CD14-positive monocyte (primary cell): Measurements from ENCODE around the gene TASOR. TPM values are rescaled to one million over a fixed set of nuclear protein-coding genes. Genes with fewer than 3 reads are reported as not detected.
"Not testable (repeated sequence)": the region's sequence is repeated elsewhere in the genome, so short reads cannot be mapped to it uniquely, and the experiment has no call there.

Experiments used
- DNase-seq, 3 donors: peaks; one replicate each; pipeline ENCODE4 v3.0.0-alpha.2; 2011 to 2022
- H2AFZ ChIP-seq: 2 replicates; pipeline ENCODE4 v1.6.0; 2012; ENCODE audit warnings: mild to moderate bottlenecking, low read depth, low read length, inconsistent platforms; ENCODE audit not compliant: insufficient read depth, poor library complexity, severe bottlenecking
- H3K27ac ChIP-seq, 2 donors: 1 replicate in 1 of 2; 2 replicates in 1 of 2; pipeline ENCODE4 v1.5.1; 2012 to 2013; ENCODE audit warnings: low read length in 2 of 2, control low read depth in 1 of 2, inconsistent platforms in 1 of 2, low read depth in 1 of 2, mild to moderate bottlenecking in 1 of 2
- H3K27me3 ChIP-seq, 2 donors: one replicate each; pipeline versions ENCODE4 v1.6.0 to v1.6.1; 2011 to 2013; ENCODE audit warnings: low read length in 2 of 2; ENCODE audit not compliant: control insufficient read depth in 2 of 2, insufficient read depth in 2 of 2
- H3K36me3 ChIP-seq, 2 donors: replicated peaks in 1 of 2; 1 replicate in 1 of 2; 2 replicates in 1 of 2; pipeline versions ENCODE4 v1.5.1 to v1.6.1; 2012 to 2013; ENCODE audit warnings: low read length in 2 of 2, control low read depth in 1 of 2, inconsistent platforms in 1 of 2, mild to moderate bottlenecking in 1 of 2; ENCODE audit not compliant: insufficient read depth in 2 of 2, control insufficient read depth in 1 of 2
- H3K4me1 ChIP-seq, 2 donors: 1 replicate in 1 of 2; 2 replicates in 1 of 2; pipeline versions ENCODE4 v1.5.1 to v1.6.1; 2012 to 2013; ENCODE audit warnings: low read length in 2 of 2, control low read depth in 1 of 2, inconsistent platforms in 1 of 2, mild to moderate bottlenecking in 1 of 2, moderate library complexity in 1 of 2; ENCODE audit not compliant: insufficient read depth in 2 of 2, control insufficient read depth in 1 of 2
- H3K4me2 ChIP-seq: replicated peaks from 2 replicates; pipeline ENCODE3; 2012; ENCODE audit warnings: low read length, moderate library complexity, mild to moderate bottlenecking; ENCODE audit not compliant: poor library complexity, severe bottlenecking; ENCODE audit errors: extremely low read depth
- H3K4me3 ChIP-seq, 3 experiments: fragments of 200-600 bp in 1 of 3; sonication (generic) in 1 of 3; replicated peaks in 1 of 3; 1 replicate in 2 of 3; 2 replicates in 1 of 3; pipeline ENCODE4 v1.5.1; 2011 to 2013; ENCODE audit warnings: low read length in 3 of 3, mild to moderate bottlenecking in 3 of 3, control low read depth in 2 of 3, low read depth in 2 of 3, inconsistent platforms in 1 of 3, moderate library complexity in 1 of 3
- H3K79me2 ChIP-seq: 2 replicates; pipeline ENCODE4 v1.6.0; 2012; ENCODE audit warnings: mild to moderate bottlenecking, control low read depth, inconsistent platforms, low read length, moderate library complexity; ENCODE audit not compliant: insufficient read depth
- H3K9ac ChIP-seq: 2 replicates; pipeline ENCODE4 v1.6.0; 2017; ENCODE audit warnings: low read length, mild to moderate bottlenecking; ENCODE audit not compliant: insufficient read depth, poor library complexity, severe bottlenecking
- H3K9me3 ChIP-seq, 2 donors: replicated peaks in 1 of 2; 1 replicate in 1 of 2; 2 replicates in 1 of 2; pipeline versions ENCODE4 v1.5.1 to v1.6.1; 2012 to 2013; ENCODE audit warnings: low read length in 2 of 2, control low read depth in 1 of 2; ENCODE audit not compliant: control insufficient read depth in 1 of 2, insufficient read depth in 1 of 2
- H4K20me1 ChIP-seq: 2 replicates; pipeline ENCODE4 v1.6.0; 2012; ENCODE audit warnings: mild to moderate bottlenecking, low read length, control low read depth, moderate library complexity; ENCODE audit not compliant: insufficient read depth
- H3K27ac Mint-ChIP-seq, 7 donors: one replicate each; pipeline ENCODE4 v1.8.0; 2020; ENCODE audit warnings: mild to moderate bottlenecking in 7 of 7, mixed read lengths in 7 of 7, moderate library complexity in 6 of 7, inconsistent platforms in 2 of 7
- H3K27me3 Mint-ChIP-seq, 3 donors: one replicate each; pipeline ENCODE4 v1.8.0; 2021 to 2022; ENCODE audit warnings: low read depth in 3 of 3, mild to moderate bottlenecking in 3 of 3, mixed read lengths in 3 of 3, moderate library complexity in 3 of 3, inconsistent platforms in 1 of 3
- H3K36me3 Mint-ChIP-seq, 2 donors: one replicate each; pipeline ENCODE4 v1.8.0; 2020; ENCODE audit warnings: mixed read lengths in 2 of 2, inconsistent platforms in 1 of 2, mild to moderate bottlenecking in 1 of 2
- H3K4me1 Mint-ChIP-seq: one replicate; pipeline ENCODE4 v1.8.0; 2020; ENCODE audit warnings: mild to moderate bottlenecking, mixed read lengths
- H3K4me3 Mint-ChIP-seq, 2 donors: one replicate each; pipeline ENCODE4 v1.8.0; 2020; ENCODE audit warnings: mild to moderate bottlenecking in 2 of 2, mixed read lengths in 2 of 2, moderate library complexity in 1 of 2
- H3K9me3 Mint-ChIP-seq, 7 donors: one replicate each; pipeline ENCODE4 v1.8.0; 2020 to 2022; ENCODE audit warnings: mixed read lengths in 7 of 7, mild to moderate bottlenecking in 6 of 7, moderate library complexity in 6 of 7, inconsistent platforms in 2 of 7
- WGBS: methylation state at CpG from one replicate; pipeline ENCODE4 v1.1.5; 2013; ENCODE audit warnings: missing lambda C conversion rate; ENCODE audit not compliant: insufficient coverage; 5-methylcytosine and 5-hydroxymethylcytosine counted together
- intact Hi-C, 2 donors: fragments of 100-400 bp; cut with micrococcal nuclease; formaldehyde crosslinking; loops; one replicate each; pipeline versions ENCODE4 v1.15.0 to v1.15.1; 2023
- polyA plus RNA-seq, 3 donors: library from polyadenylated mRNA; depleted of rRNA in 1 of 3; unstranded in 2 of 3; stranded (reverse) in 1 of 3; fragments of 300-500 nt in 2 of 3; fragments of >200 nt in 1 of 3; fragmentation: Illumina TruSeq in 2 of 3; gene quantifications; 1 replicate in 2 of 3; 2 replicates in 1 of 3; pipeline ENCODE4 v1.2.3, GENCODE V29; 2012 to 2021
- TF ChIP-seq, protein P1 (sequence below): fragments of 200-600 bp; IDR thresholded peaks from one replicate; pipeline ENCODE4 v1.8.0; 2022; ENCODE audit warnings: antibody characterized with exemption, mild to moderate bottlenecking

The TASOR gene
- polyA plus RNA-seq, 3 donors = 10.8 to 27.4 (median 18.6) TPM

DNA sequence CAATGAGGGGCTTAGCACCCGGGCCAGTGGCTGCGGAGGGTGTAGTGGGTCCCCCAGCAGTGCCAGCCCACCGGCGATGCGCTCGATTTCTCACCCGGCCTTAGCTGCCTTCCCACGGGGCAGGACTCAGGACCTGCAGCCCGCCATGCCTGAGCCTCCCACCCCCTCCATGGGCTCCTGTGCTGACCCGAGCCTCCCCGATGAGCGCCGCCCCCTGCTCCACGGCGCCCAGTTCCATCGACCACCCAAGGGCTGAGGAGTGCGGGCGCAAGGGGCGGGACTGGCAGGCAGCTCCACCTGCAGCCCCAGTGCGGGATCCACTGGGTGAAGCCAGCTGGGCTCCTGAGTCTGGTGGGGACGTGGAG lies 8.9 kb upstream of the TASOR start:
- intact Hi-C loops, H3K36me3 Mint-ChIP-seq, H3K27ac ChIP-seq, DNase-seq, H4K20me1 ChIP-seq, H3K79me2 ChIP-seq, H3K36me3 ChIP-seq, H3K9me3 ChIP-seq, H3K4me3 ChIP-seq, H3K27me3 Mint-ChIP-seq, H3K27me3 ChIP-seq, H3K4me3 Mint-ChIP-seq, H3K4me2 ChIP-seq, H2AFZ ChIP-seq, H3K27ac Mint-ChIP-seq, H3K9ac ChIP-seq, H3K9me3 Mint-ChIP-seq: not testable (repeated sequence)
- H3K4me1 ChIP-seq = peaks cover 36 to 44% of the 10 kb centered on the region in 2 donors
- WGBS = 100% methylated on average over 4 of the region's 21 CpGs
- H3K4me1 Mint-ChIP-seq = peaks cover 43% of the 10 kb centered on the region

DNA sequence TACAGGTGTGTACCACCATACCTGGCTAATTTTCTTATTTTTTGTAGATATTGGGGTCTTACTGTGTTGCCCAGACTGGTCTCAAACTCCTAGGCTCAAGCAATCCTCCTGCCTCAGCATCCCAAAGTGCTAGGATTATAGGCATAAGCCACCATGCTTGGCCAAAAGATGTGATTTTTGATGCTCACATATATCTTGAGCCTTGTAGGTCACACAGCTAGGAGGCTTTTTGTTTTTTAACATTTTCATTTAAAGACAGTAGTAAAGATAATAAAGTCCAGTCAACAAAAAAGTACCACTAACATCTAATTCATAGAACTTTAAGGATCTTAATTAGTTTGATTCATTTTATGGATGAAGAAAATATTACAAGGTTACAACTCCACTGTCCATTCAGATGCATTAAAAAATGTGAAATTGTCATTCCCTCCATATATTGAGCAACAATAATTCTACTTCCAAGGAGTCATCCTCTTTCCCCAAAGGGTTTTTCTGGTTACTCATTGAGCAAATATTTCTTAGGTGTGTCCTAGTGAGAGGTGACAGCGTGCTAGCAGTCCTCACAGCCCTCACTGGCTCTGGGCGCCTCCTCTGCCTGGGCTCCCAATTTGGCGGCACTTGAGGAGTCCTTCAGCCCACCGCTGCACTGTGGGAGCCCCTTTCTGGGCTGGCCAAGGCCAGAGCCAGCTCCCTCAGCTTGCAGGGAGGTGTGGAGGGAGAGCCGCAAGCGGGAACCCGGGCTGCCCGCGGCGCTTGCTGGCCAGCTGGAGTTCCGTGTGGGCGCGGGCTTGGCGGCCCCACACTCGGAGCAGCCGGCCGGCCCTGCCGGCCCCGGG lies 8.3 kb upstream of the TASOR start:
- H3K27ac Mint-ChIP-seq = no peak overlapping the region
- peaks cover 0 to 2% (median 2%) of the 10 kb centered on the region in 3 donors for H3K27me3 Mint-ChIP-seq
- no peak overlapping the region for H3K9ac ChIP-seq
- no peaks in the 10 kb centered on the region for H3K27me3 ChIP-seq
- DNase-seq = no peak
- no peaks in the 10 kb centered on the region for H3K36me3 ChIP-seq
- no peak overlapping the region for H3K4me3 Mint-ChIP-seq
- no peak overlapping the region for H2AFZ ChIP-seq
- H3K79me2 ChIP-seq = no peaks in the 10 kb centered on the region
- peaks cover 40% of the 10 kb centered on the region for H3K4me1 Mint-ChIP-seq
- no peaks in the 10 kb centered on the region for H3K36me3 Mint-ChIP-seq
- H4K20me1 ChIP-seq = no peaks in the 10 kb centered on the region
- TF ChIP-seq, protein P1, sequence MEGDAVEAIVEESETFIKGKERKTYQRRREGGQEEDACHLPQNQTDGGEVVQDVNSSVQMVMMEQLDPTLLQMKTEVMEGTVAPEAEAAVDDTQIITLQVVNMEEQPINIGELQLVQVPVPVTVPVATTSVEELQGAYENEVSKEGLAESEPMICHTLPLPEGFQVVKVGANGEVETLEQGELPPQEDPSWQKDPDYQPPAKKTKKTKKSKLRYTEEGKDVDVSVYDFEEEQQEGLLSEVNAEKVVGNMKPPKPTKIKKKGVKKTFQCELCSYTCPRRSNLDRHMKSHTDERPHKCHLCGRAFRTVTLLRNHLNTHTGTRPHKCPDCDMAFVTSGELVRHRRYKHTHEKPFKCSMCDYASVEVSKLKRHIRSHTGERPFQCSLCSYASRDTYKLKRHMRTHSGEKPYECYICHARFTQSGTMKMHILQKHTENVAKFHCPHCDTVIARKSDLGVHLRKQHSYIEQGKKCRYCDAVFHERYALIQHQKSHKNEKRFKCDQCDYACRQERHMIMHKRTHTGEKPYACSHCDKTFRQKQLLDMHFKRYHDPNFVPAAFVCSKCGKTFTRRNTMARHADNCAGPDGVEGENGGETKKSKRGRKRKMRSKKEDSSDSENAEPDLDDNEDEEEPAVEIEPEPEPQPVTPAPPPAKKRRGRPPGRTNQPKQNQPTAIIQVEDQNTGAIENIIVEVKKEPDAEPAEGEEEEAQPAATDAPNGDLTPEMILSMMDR = no peak
- over 99% methylated on average over 15 of the region's 19 CpGs for WGBS
- H3K4me3 ChIP-seq = no peak overlapping the region
- no peak overlapping the region for H3K27ac ChIP-seq
- H3K4me2 ChIP-seq = no peak overlapping the region
- H3K9me3 Mint-ChIP-seq = peaks cover 0 to 2% (median 0%) of the 10 kb centered on the region in 7 donors
- intact Hi-C loops = no loop called here
- H3K9me3 ChIP-seq = no peaks in the 10 kb centered on the region
- peaks cover 36 to 44% of the 10 kb centered on the region in 2 donors for H3K4me1 ChIP-seq
